GM21737 (cell line): ENCODE data around the gene MS4A7.
"Not testable (repeated sequence)": the region's sequence is repeated elsewhere in the genome, so short reads cannot be mapped to it uniquely, and the experiment has no call there.

Experiments
- ATAC-seq: cut with Tn5 transposase; IDR thresholded peaks from one replicate; pipeline ENCODE4 v1.9.1; 2021; ENCODE audit warnings: mild to moderate bottlenecking, moderate library complexity; ENCODE audit not compliant: unreplicated experiment

The MS4A7 gene

GRCh38 chr11:60378354-60378753 is at the start of gene MS4A7:
MS4A7 (plus strand) TSS chr11:60378532; CDS start chr11:60383142, 4,610 bp downstream.
- ATAC-seq, result peak; percentile 97

- ATAC-seq, result no peak
These were observed 45.5 kb upstream of the MS4A7 start for GRCh38 chr11:60332846-60333245.

DNA sequence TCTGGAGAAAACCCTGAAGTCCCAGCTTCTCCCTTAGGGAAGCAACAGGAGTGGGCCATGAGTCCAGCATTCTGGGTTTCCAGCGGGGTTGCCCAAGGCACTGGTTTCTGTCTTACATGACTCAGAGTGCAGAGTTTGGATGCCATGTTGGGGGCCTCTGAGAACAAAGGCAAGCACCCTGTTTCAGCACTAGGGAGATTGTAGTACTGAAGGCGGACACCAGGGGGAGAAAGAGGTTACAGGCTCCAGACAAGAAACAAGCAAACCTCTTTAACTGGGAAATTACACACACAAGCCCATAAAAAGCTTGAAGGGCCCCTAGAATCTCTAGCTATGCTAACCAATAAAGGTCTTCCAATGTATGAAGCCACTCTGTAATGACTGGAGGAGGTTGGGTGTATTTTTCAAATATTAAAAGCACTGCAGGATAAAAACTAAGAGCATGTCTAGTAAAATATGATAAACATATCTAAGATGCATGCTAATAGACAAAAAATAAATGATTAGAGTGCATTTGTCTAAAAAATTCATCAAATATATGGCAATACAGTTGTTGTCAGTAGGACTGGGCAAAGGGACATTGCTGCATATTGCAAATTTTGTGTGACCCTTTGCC is 44.2 kb upstream of the MS4A7 start:
- peak; percentile 59 for ATAC-seq

DNA sequence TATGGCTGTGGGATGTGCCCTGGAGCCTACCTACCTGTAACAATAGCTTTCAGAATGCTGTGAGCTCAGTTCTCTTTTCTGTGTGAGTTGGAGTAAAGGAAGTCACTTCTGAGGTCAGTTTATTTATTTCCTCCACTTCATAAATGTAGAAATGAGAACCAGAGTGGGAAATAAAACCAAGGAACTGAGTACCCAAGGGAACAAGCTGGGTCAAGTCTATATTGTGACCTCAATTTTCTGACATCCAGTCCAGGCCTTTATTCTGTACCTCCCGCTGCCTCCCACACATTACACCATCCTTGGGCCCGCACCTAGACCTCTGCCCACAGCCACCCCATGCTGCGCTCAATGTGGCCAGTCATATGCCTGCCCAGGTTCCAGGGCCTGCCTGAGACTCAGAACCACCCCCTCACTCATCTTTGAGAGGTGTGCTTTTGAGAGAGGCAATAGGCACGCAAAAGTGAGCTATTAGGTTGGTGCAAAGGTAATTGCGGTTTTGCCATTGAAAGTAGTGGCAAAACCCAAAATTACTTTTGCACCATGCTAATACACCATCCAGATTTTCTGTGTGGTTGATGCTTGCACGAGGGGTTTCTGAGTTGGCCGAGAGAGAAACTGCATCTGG is 41.5 kb upstream of the MS4A7 start:
- ATAC-seq, result no peak

- no peak for ATAC-seq
These were observed 40.3 kb upstream of the MS4A7 start for GRCh38 chr11:60338053-60338452.

- no peak for ATAC-seq
These were observed 39.0 kb upstream of the MS4A7 start for GRCh38 chr11:60339356-60339755.

GRCh38 chr11:60343094-60343704 is 35.1 kb upstream of the MS4A7 start:
- no peak for ATAC-seq

DNA sequence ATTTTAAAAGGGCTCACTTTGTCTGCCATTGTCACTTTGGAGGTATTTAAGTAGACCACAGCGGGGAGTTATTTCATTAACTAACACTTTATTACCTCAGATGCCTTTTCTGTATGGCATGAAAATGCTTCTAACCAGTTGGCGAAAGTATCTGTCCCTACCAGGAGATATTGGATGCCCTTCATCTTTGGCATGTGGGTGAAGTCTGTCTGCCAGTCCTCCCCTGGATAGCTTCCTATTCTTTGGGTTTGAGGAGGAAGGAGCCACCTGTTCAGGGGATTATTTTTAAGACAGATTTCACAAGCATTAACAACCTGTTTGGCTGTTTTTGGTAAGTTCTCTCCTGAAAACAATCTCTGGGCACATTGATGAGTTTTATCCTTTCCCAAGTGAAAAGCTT is 34.2 kb upstream of the MS4A7 start:
- ATAC-seq, result no peak

DNA sequence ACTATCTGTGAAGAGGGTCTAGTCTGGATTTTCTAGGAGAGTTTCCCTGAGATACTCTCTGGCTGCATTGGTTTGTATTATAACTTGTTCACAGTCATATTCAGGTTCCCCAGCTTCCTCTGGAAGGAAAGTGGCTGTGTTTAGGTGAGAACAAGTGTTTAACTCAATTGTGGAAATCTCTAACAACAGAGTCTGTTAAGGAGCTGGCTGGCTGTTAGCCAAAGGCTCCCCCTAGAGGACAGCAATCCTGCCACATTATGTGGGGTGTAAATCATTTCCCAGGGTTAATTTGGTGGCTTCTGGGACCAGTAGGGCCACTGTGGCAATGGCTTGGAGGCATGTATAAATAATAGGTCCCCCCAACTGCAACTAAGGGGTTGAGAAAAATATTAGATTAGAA is 32.8 kb upstream of the MS4A7 start:
- ATAC-seq, result no peak

DNA sequence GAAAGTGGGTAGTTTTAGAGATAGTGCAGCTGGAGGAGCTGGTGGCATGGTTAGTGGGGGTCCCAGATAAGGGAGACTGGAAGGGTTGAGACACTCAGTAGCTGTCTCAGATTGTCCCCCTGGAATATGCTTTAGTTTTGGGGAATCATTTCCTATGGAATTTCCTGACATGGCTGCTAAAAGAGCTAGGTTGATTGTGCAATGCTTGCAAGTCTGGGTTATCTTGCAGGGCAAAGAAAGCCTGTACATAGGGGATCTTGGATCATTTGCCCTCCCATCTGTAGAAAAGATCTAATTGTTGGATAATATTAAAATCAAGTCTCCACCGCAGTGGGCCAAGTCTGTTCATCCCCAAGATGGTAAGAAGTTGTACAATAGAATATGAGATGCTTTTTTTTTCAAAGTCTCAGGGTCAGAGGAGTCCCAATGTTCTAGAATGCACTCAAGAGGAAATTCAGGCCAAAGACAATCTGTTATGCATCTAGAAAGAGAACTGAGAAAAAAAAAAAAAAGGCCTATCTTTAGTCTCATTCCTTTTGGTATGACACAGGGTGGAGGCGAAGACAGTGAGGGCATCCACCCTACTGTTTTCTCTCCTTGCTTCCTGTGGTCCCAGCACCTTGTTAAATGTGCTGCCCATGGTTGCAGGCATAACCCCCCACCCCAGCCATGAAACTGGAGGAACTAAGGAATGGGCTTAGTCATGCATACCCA is 31.1 kb upstream of the MS4A7 start:
- no peak for ATAC-seq

- ATAC-seq, result no peak
These were observed 30.2 kb upstream of the MS4A7 start for GRCh38 chr11:60348116-60348515.

DNA sequence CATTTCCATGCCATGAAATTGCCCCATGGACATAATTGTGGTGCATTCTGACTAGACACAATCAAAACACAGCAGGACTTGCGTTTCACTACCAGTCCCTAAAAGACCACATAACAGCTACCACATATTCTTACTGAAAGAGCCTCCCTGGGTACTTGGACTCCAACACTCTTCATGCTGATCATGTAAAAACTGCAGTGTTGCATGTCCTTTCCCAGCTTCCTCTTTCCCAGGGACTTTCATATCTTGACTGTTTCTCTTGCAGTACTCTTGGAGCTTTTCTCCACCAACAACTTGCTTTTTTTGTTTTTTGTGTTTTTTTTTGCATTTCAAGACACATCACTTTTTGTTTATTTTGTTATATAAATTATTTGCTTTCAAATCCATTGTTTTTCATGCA is 28.3 kb upstream of the MS4A7 start:
- no peak for ATAC-seq

GRCh38 chr11:60357771-60358170 is 20.6 kb upstream of the MS4A7 start:
- ATAC-seq, result no peak

GRCh38 chr11:60360621-60361020 is 17.7 kb upstream of the MS4A7 start:
- no peak for ATAC-seq

DNA sequence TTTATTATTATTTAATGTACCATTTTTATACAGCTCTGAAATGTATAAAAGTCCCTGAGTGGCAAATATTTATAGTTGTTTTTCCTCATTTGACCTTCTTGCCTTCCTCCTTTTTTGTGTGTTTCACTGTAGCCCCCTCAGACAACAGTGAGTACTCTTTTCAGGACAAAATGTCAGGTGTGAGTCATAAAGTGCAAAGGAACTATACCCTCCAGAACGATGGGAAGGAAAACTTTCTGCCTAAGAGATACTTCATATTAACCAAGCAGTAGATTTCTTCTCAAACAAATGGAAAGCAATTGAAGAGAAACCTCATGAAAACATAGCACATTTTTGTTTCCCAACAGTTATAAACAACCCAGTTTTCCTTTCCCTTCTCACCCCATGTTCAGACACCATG is 16.1 kb upstream of the MS4A7 start:
- no peak for ATAC-seq

DNA sequence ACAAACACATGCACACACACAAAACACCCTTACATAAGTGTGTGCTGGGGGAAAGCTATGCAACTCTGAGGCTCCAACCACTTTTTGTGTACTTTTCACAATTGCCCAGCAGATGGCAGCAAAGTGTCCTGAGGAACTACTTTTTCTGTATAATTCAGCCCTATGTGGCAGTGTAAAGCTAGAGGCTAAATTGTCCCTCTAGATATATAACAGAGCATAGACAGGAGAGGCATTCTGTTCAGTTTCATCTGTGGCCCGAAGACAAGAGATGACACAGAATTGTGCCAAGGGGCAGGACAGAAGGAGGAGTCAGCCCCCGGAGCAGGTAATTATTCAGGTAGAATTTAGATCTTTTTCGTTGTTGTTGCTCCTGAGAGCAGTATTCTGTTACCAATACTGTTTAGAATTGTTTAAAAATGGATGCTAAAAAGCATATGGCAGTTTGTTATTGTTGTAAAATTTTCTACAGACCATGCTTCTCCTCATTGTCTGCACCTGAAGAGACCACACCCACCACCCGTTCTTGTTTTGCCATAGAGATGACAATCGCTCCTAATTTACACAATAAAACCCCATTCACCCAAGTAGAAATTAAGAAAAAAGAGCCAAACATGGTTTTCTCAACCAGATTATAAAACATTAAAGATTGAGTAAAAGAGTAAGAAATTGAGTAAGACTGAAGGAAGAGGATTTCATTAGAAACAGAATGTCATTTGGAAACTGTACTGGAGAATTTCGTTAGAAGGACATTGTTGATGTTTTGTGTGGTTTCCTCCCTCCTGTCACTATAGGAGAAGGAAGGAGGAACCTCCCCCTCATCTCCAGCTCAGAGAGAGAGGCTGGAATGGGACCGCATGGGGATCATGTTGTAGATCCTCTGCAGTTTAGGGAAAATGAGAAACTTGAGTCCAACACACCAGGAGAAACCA is 14.5 kb upstream of the MS4A7 start:
- peak; percentile 49 for ATAC-seq

DNA sequence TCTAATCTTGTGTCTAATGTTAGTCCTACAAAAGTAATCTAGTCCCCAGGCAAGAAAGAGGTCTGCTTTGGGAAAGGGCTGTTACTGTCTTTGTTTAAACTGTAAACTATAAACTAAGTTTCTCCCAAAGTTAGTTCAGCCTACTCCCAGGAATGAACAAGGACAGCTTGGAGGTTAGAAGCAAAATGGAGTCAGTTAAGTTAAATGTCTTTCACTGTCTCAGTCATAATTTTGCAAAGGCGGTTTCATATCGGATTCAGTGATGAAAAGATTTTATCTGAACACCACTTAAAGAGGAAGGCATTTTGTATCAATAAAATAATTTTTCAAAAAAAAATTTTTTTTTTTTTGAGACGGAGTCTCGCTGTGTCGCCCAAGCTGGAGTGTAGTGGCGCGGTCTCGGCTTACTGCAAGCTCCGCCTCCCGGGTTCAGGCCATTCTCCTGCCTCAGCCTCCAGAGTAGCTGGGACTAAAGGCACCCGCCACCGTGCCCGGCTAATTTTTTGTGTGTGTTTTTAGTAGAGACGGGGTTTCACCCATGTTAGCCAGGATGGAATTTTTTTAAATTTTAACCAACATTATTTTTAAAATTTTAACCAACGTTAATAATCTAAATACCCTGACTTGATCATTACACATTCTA is 11.9 kb upstream of the MS4A7 start:
- ATAC-seq, result not testable (repeated sequence)

DNA sequence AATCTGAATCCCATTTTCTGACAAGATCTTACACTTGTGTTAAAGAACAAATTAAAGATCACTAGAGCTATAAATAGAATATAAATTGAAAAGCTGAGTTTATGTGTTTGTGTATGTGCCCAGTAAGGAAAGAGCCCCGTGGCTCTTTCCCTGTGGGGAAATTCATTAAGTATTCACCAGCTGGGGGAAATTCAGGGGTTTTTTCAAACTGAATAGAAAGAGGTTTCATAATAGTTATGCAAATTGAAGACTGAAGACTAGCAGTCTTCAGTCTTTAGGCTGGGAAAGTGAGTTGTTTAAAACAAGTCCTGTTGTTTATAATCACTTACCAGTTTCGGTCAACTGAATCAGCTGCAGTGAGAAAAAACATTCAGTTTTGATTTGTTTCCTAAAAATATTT is 11.3 kb upstream of the MS4A7 start:
- peak; percentile 66 for ATAC-seq

DNA sequence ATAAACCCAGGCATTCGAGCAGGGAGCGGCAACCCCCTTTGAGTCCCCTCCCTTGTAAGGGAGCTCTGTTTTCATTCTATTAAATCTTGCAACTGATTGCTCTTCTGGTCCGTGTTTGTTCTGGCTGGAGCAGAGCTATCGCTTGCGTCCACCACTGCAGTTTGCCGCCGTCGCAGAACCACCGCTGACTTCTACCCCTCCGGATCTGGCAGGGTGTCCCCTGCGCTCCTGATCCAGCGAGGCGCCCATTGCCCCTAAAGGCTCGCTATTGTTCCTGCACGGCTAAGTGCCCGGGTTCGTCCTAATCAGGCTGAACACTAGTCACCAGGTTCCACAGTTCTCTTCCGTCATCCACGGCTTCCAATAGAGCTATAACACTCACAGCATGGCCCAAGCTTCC is 10.4 kb upstream of the MS4A7 start:
- no peak for ATAC-seq

GRCh38 chr11:60370252-60370810 is 8.0 kb upstream of the MS4A7 start:
- no peak for ATAC-seq
